BE2C (cell line): Measurements from ENCODE around the gene FOXO6.

Experiments
- DNase-seq: peaks from one replicate; pipeline ENCODE4 v3.0.0-alpha.2; 2020
- H3K27me3 ChIP-seq: fragments of 250-450 bp; sonication (Bioruptor Pico); 2 replicates; pipeline ENCODE4 v1.5.1; 2020; ENCODE audit warnings: mild to moderate bottlenecking
- H3K36me3 ChIP-seq: fragments of 250-450 bp; sonication (Bioruptor Pico); 2 replicates; pipeline ENCODE4 v1.5.1; 2020; ENCODE audit warnings: mild to moderate bottlenecking
- H3K4me1 ChIP-seq: fragments of 250-450 bp; sonication (Bioruptor Pico); 2 replicates; pipeline ENCODE4 v1.5.1; 2020
- H3K4me3 ChIP-seq: 2 replicates; pipeline ENCODE4 v1.5.1; 2011; ENCODE audit warnings: low read depth, low read length
- H3K9me3 ChIP-seq: fragments of 250-450 bp; sonication (Bioruptor Pico); 2 replicates; pipeline ENCODE4 v1.5.1; 2020
- TF ChIP-seq, protein P1 (sequence below): IDR thresholded peaks from 2 replicates; pipeline ENCODE4 v1.5.1; 2012; ENCODE audit warnings: mild to moderate bottlenecking, low read depth, low read length

The FOXO6 gene

DNA sequence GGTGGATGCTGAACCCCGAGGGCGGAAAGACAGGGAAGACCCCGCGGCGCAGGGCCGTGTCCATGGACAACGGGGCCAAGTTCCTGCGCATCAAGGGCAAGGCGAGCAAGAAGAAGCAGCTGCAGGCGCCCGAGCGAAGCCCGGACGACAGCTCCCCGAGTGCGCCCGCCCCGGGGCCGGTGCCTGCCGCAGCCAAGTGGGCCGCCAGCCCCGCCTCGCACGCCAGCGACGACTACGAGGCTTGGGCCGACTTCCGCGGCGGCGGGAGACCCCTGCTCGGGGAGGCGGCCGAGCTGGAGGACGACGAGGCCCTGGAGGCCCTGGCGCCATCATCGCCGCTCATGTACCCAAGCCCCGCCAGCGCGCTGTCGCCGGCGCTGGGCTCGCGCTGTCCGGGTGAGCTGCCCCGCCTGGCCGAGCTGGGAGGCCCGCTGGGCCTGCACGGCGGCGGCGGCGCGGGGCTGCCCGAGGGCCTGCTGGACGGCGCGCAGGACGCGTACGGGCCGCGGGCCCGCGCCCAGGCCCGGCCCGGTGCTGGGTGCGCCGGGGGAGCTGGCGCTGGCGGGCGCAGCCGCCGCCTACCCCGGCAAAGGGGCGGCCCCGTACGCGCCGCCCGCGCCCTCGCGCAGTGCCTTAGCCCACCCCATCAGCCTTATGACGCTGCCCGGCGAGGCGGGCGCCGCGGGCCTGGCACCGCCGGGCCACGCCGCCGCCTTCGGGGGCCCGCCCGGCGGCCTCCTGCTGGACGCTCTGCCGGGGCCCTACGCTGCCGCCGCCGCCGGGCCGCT, 20.7 kb downstream of the FOXO6 start:
- TF ChIP-seq, protein P1, sequence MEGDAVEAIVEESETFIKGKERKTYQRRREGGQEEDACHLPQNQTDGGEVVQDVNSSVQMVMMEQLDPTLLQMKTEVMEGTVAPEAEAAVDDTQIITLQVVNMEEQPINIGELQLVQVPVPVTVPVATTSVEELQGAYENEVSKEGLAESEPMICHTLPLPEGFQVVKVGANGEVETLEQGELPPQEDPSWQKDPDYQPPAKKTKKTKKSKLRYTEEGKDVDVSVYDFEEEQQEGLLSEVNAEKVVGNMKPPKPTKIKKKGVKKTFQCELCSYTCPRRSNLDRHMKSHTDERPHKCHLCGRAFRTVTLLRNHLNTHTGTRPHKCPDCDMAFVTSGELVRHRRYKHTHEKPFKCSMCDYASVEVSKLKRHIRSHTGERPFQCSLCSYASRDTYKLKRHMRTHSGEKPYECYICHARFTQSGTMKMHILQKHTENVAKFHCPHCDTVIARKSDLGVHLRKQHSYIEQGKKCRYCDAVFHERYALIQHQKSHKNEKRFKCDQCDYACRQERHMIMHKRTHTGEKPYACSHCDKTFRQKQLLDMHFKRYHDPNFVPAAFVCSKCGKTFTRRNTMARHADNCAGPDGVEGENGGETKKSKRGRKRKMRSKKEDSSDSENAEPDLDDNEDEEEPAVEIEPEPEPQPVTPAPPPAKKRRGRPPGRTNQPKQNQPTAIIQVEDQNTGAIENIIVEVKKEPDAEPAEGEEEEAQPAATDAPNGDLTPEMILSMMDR: no peak
- no peaks in the 10 kb centered on the region for H3K27me3 ChIP-seq

DNA sequence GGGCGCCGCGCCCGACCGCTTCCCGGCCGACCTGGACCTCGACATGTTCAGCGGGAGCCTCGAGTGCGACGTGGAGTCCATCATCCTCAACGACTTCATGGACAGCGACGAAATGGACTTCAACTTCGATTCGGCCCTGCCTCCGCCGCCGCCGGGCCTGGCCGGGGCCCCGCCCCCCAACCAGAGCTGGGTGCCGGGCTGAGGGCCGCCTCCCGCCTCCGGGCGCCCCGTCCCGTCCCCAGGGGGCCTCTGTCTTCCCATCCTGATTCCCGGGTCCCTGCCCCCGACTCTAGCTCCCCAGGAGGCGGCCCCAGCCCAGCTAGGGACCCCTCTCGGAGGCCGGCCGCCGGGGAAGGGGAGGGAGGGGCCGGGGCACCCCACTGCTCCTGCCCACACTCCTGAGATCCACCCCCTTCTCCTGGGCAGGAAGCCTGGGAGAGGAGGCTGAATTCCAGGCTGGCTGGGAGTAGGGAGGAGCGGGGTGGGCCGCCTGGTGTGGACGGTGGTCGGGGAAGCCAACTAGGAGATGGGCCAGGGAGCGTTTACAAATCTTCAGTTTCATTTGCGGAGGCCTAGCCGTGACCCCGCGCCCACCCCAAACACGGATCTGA, 21.4 kb downstream of the FOXO6 start:
- TF ChIP-seq, protein P1: no peak
- DNase-seq: no peak
- Histone ChIP-seq H3K9me3 (no peaks in the 10 kb centered on the region), H3K4me3 (peak overlapping the region; percentile 43), H3K27me3 (no peaks in the 10 kb centered on the region), H3K36me3 (no peaks in the 10 kb centered on the region), H3K4me1 (no peaks in the 10 kb centered on the region)

More for the DNA sequence above, 20.7 kb downstream of the FOXO6 start:
- H3K36me3 ChIP-seq: no peaks in the 10 kb centered on the region
- H3K4me3 ChIP-seq: peak overlapping the region; percentile 47
- H3K4me1 ChIP-seq: no peaks in the 10 kb centered on the region
- H3K9me3 ChIP-seq: no peaks in the 10 kb centered on the region
- peak; percentile 43 for DNase-seq

DNA sequence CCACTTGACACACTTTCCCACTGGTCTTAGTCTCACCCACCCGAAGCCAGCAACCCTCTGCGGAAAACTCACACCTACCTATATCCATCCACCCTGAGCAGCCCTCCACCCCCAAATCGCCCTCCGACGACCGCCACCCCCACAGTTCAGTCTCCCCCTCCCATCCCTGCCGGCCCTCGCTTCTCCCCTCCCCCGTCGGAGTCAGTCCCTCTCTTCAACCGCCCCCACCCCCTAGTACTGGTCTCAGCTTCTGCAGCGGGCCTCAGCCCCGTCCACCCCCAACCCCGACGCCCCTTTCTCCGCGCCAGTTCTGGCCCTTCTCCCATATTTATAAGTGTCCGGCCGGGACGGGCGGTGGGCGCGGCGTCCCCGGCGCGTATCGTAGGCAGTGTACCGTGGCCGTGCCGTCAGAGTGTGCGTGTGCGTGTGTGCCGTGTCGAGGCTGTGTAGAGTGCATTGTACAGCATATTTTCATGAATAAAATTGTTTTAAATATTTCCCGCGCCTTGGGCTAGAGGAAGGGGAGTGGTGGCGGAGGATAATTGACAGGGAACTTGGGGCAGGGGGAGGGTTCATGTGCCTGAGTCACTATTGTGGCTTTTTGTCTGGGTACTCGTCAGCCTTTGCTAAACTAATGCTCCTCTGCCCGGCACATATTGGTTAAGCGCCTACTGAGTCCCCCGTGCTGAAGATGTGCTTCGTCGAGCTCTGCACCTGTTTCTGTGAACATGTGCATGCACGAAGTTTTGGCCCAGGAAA, 22.0 kb downstream of the FOXO6 start:
- no peak for DNase-seq
- H3K36me3 ChIP-seq: no peaks in the 10 kb centered on the region
- no peaks in the 10 kb centered on the region for H3K9me3 ChIP-seq
- TF ChIP-seq, protein P1: no peak
- H3K4me3 ChIP-seq: no peak overlapping the region
- no peaks in the 10 kb centered on the region for H3K27me3 ChIP-seq
- no peaks in the 10 kb centered on the region for H3K4me1 ChIP-seq

DNA sequence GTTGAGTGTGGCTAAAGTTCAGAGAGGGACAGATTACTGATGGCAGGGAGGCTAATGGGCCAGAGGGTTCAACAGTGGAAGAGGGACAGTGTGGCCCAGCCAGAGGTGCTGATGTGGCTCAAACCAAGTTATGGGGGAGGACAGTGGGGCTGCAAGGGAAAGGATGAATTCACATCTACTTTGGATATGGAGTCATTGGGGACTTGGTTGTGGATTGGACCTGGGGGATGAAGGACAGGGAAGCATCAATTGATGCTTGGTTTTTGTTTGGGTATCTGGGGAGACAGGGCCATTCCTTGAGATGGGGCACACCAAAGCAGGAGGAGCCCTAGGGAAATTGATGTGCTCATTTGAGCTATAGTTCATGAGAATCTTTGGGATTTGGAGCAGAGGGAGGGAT, 23.3 kb downstream of the FOXO6 start:
- Histone ChIP-seq H3K9me3 (no peaks in the 10 kb centered on the region), H3K36me3 (no peaks in the 10 kb centered on the region), H3K27me3 (no peaks in the 10 kb centered on the region), H3K4me1 (no peaks in the 10 kb centered on the region; the same call in 1 of the 2 replicates), H3K4me3 (no peak overlapping the region)
- TF ChIP-seq, protein P1: no peak
- DNase-seq: no peak

DNA sequence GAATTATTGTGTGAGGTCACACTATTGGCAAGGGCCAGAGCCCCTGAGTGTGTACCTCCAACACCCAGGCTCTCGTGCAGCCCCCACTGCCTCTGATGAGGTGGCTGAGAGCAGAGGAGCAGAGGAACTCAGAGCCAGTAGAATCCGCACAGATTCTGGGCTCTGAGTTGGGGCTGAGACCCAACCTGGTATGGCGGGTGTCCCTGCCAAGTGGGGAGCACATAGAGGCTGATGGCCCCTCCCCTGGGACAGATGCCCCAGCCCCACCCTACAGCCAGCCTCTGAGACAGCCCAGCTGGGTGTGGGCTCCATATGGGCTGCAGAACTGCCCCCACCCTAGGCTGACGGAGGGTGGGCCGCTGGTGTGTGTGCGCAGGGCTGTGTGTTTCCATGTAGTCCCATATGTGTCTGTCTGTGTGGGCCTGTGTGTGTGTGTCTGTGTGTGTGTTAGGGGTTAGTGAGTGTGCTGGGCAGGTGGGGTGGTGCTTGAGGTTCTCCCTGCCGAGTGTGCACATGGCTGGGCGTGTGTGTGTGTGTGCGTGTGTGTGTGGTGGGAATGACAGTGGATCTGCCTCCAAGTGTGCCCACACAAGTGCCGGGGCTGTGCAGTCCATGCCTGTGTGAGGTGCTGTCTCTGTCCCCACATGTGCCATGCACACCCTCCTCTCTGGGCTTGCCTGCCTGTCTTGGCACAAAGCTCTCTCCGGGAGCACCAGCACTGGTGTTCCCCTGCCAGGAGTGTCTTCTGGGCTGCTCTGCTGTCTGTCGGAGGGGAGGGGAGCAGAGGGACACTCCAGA, 24.4 kb downstream of the FOXO6 start:
- no peaks in the 10 kb centered on the region for H3K27me3 ChIP-seq
- no peaks in the 10 kb centered on the region; the same call in 1 of the 2 replicates for H3K4me1 ChIP-seq
- no peak overlapping the region for H3K4me3 ChIP-seq
- H3K36me3 ChIP-seq: no peaks in the 10 kb centered on the region
- TF ChIP-seq, protein P1: no peak
- no peak for DNase-seq
- no peaks in the 10 kb centered on the region for H3K9me3 ChIP-seq
